Central memory CD8-positive, alpha-beta T cell (primary cell): ENCODE data around the gene OTUD1.

ENCODE experiments used
- ATAC-seq: fragments of 150-1000 bp; cut with Tn5 transposase; replicated peaks from 2 replicates; pipeline ENCODE4 v1.10.0; 2022; ENCODE audit warnings: mild to moderate bottlenecking, moderate FRiP score, moderate number of reproducible peaks; ENCODE audit not compliant: poor library complexity, severe bottlenecking; ENCODE audit errors: extremely low read depth
- DNase-seq, 2 donors: peaks; one replicate each; pipeline ENCODE4 v3.0.0; 2021; ENCODE audit warnings: low spot score in 2 of 2
- H3K27ac Mint-ChIP-seq: one replicate; pipeline ENCODE4 v1.8.0; 2022; ENCODE audit warnings: low read depth, mild to moderate bottlenecking, moderate library complexity, mixed read lengths
- H3K27me3 Mint-ChIP-seq: one replicate; pipeline ENCODE4 v1.8.0; 2022; ENCODE audit warnings: mixed read lengths
- H3K36me3 Mint-ChIP-seq: one replicate; pipeline ENCODE4 v1.8.0; 2022; ENCODE audit warnings: mild to moderate bottlenecking, moderate library complexity, mixed read lengths; ENCODE audit not compliant: insufficient read depth
- H3K4me1 Mint-ChIP-seq: one replicate; pipeline ENCODE4 v1.8.0; 2022; ENCODE audit warnings: mixed read lengths
- H3K4me3 Mint-ChIP-seq: one replicate; pipeline ENCODE4 v1.8.0; 2022; ENCODE audit warnings: mild to moderate bottlenecking, moderate library complexity, mixed read lengths
- H3K9me3 Mint-ChIP-seq: one replicate; pipeline ENCODE4 v1.8.0; 2022; ENCODE audit warnings: mixed read lengths

The OTUD1 gene

GRCh38 chr10:23481363-23481961 lies 42.6 kb downstream of the OTUD1 start:
- DNase-seq, result no peak
- Mint-ChIP-seq H3K9me3 (no peaks in the 10 kb centered on the region), H3K4me3 (no peak overlapping the region), H3K27ac (no peak overlapping the region), H3K4me1 (no peaks in the 10 kb centered on the region), H3K27me3 (peaks cover 9% of the 10 kb centered on the region), H3K36me3 (no peaks in the 10 kb centered on the region)
- no peak for ATAC-seq

GRCh38 chr10:23490115-23490514 lies 51.2 kb downstream of the OTUD1 start:
- Mint-ChIP-seq H3K27ac (no peak overlapping the region), H3K27me3 (peaks cover 37% of the 10 kb centered on the region), H3K36me3 (no peaks in the 10 kb centered on the region), H3K4me3 (no peak overlapping the region), H3K4me1 (no peaks in the 10 kb centered on the region), H3K9me3 (no peaks in the 10 kb centered on the region)
- ATAC-seq (no peak), DNase-seq (no peak)
